HG03469 (cell line): Measurements from ENCODE around the gene OR1S2.
"Not testable (repeated sequence)": the region's sequence is repeated elsewhere in the genome, so short reads cannot be mapped to it uniquely, and the experiment has no call there.

Source experiments
- ATAC-seq: cut with Tn5 transposase; IDR thresholded peaks from one replicate; pipeline ENCODE4 v1.9.1; 2021; ENCODE audit warnings: mild to moderate bottlenecking, moderate library complexity, moderate number of reproducible peaks; ENCODE audit not compliant: unreplicated experiment

Gene OR1S2, protein sequence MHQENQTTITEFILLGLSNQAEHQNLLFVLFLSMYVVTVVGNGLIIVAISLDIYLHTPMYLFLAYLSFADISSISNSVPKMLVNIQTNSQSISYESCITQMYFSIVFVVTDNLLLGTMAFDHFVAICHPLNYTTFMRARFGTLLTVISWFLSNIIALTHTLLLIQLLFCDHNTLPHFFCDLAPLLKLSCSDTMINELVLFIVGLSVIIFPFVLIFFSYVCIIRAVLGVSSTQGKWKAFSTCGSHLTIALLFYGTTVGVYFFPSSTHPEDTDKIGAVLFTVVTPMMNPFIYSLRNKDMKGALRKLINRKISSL

DNA sequence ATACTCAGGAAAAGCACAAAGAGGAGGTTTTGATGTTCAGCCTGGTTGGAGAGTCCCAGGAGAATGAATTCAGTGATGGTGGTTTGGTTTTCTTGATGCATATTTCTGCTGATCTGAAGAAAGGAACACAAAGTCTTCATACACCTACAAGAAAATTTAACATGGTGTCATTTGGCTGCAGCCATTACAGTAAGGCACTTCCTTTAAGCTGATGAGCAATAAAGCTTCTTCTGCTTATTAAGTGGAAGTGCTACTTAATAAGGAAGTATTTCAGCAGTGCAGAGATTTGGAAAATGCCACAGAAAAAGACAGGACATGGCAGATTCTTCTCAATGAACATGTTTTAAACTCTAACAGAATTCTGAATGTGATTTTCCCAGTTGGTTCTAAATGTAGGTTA lies at the start of gene OR1S2:
Gene OR1S2 (minus strand): TSS at position 101 of the 400 bp plus-strand sequence. CDS start 0 bp downstream, at position 101.
- no peak for ATAC-seq

DNA sequence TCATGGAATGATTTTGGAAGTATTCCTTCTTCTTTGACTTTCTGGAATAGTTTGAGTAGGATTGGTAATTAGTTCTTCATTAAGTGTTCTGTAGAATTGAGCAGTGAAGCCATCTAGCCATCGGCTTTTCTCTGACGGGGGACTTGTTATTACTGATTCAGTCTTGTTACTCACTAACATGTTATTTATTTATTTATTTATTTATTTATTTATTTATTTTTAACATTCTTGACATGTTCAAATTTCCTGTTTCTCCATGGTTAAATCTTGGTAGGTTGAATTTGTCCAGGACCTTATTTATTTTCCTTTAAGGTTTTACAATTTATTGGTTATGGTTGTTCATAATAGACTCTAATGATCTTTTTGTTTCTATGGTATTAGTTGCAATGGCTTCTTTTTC lies 40.0 kb upstream of the OR1S2 start:
- ATAC-seq, result no peak

DNA sequence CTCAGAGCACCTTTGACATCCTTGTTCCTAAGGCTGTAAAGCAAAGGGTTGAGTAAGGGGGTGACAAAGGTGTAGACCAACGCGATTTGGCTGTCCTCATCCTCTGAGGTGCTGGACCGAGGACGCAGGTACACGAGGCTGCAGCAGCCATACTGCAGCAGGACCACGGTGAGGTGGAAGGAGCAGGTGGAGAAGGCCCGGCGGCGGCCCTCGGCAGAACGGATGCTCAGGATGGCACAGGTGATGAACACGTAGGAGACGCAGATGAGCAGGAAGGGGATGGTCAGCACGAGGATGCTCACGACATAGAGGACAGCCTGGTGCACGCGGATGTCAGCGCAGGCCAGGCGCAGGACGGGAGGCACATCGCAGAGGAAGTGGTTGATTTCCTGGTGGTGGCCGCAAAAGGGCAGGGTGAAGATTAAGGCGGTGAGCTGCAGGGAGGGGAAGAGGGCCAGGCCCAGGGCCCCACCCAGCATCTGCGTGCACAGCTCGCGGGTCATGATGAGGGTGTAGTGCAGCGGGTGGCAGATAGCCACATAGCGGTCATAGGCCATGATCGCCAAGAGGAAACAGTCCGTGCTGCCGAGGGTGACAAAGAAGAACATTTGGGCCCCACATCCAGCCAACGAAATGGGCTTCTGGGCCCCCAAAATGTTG lies 24.1 kb upstream of the OR1S2 start:
- ATAC-seq, result no peak

DNA sequence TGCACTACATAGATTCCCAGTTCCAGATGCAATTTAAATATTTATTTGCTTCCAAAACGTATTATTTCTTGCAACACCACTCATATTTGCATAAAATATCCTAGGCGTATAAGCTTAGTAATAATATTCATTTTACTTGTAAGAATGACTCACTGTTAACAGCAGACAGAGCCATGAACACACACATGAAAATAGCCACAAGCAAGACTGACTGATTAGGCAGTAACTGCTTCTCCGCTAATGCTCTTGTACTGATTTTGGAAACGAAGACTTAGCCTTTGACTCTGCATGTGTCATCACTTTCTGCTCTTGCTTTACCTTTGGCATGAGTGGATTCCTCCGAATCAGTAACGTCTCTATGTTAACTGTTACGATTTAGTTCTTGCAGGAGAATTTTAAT lies 18.8 kb upstream of the OR1S2 start:
- ATAC-seq, result no peak

DNA sequence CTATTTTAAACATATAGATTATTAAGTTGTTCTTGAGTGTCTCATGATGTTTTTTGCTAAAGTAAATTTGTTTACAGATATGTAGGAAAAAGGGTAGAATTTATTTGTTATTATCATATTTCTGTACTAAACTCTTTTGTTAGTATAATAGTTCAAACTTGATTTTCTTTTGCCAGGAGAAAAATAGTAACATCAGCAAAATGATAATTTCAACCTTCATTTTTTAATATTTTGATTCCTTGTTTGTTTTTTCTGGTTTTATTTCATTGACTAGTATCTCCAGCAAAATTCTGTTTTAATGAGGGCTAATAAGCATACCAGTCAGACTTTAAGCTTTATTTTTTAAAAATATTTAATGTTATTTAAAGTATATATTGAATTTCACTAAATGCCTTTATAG lies 12.5 kb upstream of the OR1S2 start:
- no peak for ATAC-seq

DNA sequence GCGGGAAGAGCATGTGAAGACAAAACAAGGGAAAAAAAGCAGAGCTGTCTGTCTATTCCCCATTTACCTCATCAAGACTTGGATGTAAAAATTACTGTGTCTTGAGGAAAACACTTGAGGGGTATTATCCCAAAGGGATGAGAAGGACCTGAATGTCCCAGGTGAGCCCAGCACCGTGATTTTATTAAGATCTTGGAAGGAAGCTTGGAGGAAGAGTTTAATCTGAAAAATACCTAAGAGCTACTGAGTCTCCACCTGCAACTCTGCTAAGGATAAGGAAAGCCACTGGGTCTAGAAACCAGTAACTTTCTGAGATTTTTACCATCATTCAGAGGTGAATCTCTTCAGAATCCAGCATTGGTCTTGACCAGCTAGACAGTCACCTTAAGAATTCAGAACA lies 8.5 kb upstream of the OR1S2 start, which contains the start of gene OR1S1:
Gene OR1S1 (plus strand): TSS at position 301 of the 400 bp plus-strand sequence.
- ATAC-seq, result not testable (repeated sequence)

DNA sequence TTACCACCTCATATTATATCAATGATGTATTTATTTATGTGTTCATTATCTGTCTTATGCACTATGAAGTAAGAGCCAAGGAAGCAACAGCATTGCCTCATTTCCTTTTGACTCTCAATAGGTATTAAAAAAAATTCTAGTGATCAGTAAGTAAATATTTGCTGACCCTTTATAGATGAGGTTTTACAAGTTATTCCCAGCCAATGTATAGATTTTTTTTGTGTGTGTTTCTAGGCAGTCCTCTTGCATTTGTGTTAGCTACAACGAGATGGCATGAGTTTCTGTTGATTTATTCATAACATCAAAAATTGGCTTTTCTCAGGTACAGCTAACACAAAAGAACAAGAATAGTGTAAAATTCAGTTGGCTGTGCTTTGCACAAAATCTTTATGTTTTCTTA lies 4.7 kb downstream of the OR1S2 start:
- ATAC-seq, result no peak

DNA sequence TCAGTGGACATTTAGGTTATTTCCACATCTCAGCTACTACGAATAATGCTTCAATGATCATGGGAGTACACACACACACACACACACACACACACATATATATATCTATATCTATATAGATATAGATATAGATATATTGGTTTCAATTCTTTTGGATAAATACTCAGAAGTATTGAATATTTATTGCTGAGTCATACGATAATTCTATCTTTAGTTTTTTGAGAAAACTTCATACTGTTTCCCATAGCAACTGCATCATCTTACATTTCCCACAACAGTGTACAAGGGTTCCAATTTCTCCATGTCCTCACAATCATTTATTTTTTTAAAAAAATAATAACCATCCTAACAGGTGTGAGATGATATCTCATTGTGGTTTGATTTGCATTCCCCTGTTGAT lies 8.0 kb downstream of the OR1S2 start:
- no peak for ATAC-seq

DNA sequence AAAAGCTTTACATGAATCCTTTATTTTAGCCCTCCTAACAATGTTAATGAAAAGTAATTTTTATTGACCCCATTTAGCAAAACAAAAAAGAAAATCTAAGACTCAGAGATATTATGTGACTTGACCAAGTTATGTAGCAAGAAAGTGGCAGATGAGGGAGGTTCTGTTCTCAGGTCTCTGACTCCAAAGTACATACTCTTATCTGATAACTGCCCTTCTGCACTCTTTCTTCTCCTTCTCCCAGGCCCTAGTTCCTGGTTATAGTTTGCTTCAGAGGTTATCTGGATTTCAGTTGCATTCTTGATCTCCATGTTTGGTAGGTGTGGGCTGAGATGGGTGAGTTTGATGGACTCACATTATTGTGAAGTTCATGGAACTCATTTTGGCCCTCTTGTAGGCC lies 10.6 kb downstream of the OR1S2 start:
- no peak for ATAC-seq

DNA sequence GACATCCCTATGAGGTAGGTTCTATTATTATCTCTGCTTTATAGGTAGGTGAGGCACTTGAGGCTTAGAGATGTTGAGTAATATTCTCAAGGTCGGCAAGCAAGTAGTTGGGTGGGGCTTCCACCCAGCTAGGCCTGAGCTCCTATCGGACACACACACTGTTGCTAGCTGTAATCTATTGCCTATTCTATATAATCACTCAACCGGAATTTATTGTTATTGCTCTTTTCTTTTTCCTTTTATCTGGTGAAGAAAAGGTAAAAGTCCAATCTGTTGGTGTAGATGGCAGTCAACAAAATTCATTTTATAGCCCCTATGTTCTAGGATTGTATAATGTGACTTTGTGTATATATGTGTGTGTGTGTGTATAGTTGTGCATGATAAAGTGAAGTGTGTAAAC lies 11.7 kb downstream of the OR1S2 start:
- ATAC-seq, result no peak

DNA sequence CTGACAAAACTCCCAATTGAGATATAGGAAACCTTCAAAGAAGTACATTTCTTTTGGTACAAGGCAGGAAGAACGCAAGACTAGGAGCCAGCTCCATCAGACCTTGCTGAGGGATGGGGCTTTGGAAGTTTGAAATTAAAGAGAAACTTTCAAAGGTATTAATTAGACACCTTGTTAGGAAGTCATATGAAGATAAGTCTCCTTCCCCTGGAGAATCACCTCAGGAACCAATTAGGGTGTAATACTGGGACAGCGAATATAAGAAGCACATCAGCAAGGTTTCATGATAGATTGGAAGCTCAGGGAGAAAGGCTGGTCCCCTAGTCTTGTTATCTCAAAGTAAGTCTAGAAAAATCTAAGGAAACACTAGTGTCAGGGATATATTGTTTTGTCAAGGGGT lies 15.2 kb downstream of the OR1S2 start, which contains the start of gene OR9Q2:
Gene OR9Q2 (plus strand): TSS at position 301 of the 400 bp plus-strand sequence. CDS start 1,421 bp downstream, outside the sequence.
- ATAC-seq, result no peak

DNA sequence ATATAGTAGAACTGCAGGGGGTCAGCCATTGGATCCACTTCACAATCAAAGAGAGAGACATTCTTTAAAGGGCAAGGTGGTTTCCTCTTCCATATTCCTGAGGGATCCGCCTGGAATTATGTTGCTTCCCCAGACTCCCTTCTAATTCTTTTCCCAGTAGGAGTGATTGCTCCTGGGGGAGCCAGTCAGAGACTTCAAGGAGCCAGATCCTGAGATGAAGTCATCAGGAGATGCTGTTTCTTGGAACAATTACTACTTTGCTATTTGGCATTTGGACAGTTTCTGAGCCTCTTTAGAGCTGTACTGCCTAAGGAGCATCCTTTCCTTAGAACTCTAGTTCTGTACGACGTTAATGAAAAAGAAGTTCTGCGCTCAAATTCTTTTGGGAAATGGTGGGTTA lies 17.0 kb downstream of the OR1S2 start:
- no peak for ATAC-seq

DNA sequence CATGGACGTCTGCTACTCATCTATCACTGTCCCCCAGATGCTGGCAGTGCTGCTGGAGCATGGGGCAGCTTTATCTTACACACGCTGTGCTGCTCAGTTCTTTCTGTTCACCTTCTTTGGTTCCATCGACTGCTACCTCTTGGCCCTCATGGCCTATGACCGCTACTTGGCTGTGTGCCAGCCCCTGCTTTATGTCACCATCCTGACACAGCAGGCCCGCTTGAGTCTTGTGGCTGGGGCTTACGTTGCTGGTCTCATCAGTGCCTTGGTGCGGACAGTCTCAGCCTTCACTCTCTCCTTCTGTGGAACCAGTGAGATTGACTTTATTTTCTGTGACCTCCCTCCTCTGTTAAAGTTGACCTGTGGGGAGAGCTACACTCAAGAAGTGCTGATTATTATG lies 24.3 kb downstream of the OR1S2 start:
- ATAC-seq, result no peak

DNA sequence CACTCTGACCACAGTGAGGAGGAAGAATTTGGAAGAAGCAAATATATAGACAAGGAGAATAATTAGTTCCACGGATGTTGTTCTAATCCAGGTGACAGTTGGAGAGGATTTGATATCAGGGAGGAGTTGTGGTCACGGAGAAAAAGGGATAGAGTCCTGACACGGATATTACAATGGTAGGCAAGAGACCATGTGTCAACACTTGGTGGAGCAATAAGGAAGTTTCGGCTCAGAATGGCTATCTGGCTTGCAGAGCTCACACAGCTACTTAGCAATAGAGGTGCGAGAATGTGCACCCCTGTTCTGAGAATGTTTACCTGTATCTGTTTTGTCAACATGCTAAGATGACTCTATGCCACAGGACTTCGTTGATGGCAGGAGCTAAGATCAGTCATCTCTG lies 25.5 kb downstream of the OR1S2 start:
- no peak for ATAC-seq

DNA sequence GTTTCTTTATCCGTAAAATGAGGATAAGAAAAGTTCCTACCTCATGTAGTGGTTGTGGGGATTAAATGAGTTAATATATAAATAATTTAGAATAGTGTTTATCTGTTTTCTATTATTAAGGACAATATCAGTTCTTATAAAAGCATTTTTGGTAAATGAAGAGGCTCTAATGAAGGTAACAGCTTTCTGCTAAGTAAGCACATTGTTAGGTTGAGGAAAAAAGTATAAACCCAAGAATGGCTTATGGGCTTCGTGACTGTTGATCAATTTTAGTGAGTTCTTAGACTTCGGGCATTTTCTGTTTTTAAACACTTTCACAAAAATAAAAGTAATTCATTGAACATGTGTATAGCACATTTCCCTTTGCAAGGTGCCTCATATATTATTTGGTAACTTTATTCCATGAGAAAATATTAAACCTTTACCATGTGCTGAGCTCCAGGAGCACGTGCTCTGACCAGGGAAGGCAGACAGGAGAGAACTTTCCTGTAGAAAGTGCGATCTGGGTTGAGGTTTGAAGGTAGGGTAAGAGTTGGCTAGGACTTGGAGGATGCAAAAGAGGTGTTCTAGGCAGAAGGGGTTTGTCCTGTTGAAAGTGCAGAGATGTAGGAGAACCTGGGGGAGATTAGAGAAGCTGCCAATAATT lies 26.4 kb downstream of the OR1S2 start:
- ATAC-seq, result no peak

DNA sequence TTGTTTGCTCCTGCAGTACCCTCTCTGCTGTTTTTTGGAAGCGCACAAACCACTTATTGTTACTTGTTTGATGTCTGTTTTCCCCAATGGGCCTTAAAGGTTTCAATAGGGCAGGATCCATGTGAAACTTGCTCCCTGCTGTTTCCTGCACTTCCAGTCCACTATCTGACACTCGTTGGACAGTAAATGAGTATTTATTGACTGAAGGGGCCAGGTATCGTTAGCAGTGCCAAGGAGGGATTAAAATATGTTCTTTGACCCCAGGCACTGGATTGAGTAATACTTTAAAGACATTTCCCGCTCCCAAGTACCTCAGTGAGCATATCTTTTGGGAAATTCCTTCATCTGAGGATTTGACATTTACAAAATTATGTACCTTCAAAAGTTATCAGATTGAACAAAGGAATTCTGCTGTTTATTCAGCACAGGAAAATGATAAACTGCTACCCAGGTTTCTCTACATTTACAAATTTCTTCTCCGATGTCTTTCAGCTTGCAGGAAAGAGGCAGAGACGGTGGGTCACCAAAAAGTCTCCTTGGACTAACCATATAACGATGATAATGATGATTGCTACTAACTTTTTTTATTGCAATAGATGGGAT lies 38.3 kb downstream of the OR1S2 start:
- no peak for ATAC-seq

DNA sequence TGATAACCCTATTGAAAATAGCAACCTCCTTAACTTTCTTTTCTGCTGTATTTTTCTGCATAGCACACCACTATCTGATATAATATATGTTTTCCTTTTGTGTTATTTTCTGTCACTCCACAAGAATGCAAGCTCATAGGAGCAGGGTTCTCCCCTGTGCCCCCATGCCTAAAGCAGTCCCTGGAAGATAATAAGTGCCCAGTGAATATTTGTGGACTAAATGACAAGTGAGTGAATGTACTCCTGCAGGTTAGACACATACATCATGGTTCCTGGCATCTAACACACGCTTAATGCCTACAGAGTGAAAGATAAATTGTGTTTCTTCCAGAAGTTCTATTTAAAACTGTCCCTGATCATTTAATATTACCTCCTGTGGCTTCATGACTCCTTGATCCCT lies 39.0 kb downstream of the OR1S2 start:
- no peak for ATAC-seq

DNA sequence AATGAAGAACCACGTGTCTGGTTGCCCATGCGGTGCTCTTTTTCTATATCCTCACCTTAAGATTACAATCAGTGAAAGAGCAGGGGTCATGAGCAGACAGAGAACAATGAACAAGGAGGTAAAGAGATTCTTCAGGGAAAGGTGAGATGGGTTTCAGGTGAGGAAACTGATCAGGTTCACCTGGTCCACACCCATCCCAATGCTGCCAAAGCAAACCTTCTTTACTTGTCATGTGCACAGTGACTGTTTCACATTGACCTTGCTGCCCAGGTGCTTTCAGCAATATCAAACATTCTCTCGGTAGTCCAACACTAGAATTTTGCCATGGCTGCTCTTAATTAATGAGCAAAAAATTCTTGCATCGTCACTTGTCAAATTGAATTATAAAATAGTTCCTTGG lies 39.6 kb downstream of the OR1S2 start:
- ATAC-seq, result no peak
